Renal pelvis (tissue), 4 donors: ENCODE measurements around the gene CHMP1B. TPM values are rescaled to one million over a fixed set of nuclear protein-coding genes. Genes with fewer than 3 reads are reported as not detected.
"Not testable (repeated sequence)": the region's sequence is repeated elsewhere in the genome, so short reads cannot be mapped to it uniquely, and the experiment has no call there.

Experiments used
- DNase-seq: peaks from one replicate; pipeline ENCODE4 v3.0.0-alpha.2; 2013
- polyA plus RNA-seq, 3 donors: library from polyadenylated mRNA; unstranded; fragments of 120-200 nt; gene quantifications; one replicate each; pipeline ENCODE4 v1.2.1, GENCODE V29; 2013; ENCODE audit not compliant: insufficient read length in 3 of 3

The CHMP1B gene
- polyA plus RNA-seq, 3 donors = 44.5 to 47.3 (median 46.1) TPM

DNA sequence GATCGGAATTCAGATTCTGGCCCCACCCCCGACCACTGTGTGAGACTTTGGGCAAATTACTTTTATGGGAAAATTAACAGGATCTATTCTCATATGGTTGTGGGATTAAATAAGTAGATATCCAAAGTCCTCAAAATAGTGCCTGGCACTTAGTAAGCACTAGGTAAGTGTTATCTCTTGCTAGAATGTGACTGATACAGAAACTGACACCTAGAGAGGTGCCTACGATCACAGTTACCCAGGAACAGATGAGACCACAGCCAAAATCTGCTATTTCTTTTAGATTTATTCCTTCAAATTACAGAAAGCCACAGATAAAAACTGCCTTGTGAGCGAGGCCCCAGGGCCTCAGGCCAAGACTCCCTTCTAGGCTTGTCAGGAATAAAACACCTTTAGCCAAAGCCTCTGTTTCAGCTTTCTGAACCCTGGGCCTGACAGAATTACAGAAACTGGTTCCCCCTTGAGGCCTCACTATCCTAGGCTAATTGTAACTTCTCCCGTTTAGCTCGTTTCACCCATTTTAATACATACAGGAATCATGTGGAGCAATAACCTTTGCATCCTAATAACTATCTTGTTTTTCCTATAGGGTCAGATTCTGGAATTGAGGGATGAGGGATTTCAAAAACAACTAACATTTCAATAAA is 22.3 kb upstream of the CHMP1B start:
- no peak for DNase-seq

DNA sequence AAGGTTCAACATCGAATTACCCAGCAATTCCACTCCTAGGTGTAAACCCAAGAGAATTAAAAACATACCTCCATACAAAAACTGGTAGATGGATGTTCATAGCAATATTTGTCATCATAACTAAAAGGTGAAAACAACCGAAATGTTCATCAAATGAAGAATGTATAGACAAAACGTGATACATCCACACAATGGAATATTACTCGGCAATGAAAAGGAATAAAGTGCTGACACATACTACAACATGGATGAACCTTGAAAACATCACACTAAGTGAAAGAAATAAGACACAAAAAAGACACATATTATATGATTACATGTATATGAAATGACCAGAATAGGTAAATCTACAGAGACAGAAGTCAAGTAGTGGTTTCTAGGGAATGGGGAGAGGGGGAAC is 20.6 kb upstream of the CHMP1B start:
- DNase-seq = no peak

DNA sequence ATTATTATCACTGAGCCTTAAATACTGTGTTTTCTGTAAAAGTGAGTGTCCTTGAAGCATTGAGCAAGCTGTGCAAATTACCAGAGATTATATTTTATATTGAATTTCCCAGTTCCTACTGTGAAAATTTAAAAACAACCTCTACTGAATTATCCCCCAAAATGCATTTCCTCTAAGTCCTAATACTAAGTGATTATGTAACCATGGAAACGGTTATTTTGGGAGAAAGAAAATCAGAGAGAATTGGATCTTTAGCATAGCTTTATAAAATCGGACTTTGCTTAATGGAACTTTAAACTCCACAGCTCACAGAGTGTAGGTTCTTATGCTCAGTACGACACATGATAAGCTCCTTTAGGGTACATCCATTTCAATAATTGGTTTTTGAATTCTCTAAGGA is 19.3 kb upstream of the CHMP1B start:
- no peak for DNase-seq

DNA sequence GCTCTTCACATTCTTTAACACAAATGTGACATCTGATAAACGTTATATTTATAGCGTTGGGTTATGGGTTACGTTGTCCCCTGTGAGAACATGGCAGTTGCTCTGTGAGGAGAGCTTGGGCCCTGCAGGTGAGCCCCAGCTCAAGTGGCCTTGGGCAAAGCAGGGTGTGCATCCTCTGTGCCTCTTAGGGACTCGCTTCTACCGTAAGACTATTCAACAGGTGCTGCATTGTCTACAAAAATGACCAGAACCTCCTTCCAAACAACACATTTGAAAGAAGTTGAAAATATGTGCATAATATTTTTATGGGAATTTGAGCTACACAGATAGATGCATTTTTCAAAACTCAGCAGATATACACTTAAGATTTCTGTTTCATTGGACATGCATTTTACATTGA is 16.4 kb upstream of the CHMP1B start:
- no peak for DNase-seq

DNA sequence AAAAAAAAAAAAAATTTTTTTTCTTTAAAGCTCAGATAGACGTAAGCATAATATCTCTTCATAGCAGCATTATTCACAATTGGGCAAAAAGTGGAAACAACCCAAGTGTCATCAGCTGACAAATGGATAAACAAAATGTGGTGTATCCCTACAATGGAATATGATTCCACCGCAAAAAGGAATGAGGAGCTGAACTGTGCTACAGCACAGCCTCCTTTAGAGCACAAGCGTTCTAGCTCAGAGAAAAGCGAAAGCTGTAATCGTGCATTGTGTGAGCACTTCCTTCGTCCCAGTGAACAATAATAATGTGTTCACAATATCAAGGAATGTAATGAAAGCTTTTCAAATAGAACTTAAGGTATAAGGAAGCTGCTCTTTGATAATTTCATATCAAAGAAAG is 11.7 kb upstream of the CHMP1B start:
- no peak for DNase-seq

DNA sequence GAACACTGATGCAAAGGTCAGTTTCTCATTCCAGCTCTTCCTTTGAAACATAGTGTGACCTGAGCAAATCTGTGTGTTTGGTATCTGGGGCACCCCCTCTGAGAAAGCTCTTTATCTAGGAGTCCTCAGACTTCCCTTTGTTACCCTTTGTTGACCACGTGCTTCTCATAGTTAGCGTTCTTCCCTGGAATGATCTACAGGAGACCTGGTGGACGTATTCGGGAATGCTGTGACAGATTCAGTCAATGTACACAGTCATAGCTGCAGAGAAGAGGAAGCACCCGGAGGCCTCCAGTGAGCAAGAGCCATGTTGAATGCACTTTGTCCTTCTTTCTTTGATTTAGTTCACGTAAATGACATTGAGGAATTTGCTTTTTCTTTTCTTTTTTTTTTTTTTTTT is 10.7 kb upstream of the CHMP1B start:
- DNase-seq = no peak

DNA sequence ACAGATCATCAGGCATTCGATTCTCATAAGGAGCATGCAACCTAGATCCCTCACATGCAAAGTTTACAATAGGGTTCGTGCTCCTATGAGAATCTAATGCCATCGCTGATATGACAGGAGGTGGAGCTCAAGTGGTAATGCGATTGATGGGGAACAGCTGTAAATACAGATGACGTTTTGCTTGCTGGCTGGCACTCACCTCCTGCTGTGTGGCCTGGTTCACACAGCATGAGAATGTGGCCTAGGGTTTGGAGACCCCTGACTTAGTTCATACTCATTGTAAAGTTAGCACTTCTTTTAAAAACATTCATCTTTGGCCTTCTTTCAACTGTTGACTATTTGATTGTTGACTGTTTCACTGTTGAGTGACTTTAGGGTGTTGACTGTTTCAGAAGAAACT is 8.7 kb upstream of the CHMP1B start:
- DNase-seq = no peak

DNA sequence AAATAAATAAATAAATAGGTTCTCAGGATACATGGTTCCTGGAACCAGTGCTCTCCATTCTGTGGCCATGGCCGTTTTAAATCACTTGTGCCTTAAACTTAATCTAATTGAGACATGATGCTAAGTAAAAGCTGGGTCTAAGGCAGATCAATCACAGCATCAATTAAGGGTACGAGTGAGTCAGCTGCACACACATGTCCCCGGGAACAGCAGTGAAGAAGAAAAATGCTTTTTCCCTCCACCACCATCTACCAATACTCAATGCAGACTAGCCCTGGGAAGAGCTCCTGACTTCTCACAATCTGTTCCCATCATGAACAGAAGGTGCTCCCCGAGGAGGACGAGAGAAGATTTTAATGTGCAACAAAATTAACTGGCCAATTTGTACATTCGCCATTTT is 6.8 kb upstream of the CHMP1B start:
- DNase-seq = no peak

DNA sequence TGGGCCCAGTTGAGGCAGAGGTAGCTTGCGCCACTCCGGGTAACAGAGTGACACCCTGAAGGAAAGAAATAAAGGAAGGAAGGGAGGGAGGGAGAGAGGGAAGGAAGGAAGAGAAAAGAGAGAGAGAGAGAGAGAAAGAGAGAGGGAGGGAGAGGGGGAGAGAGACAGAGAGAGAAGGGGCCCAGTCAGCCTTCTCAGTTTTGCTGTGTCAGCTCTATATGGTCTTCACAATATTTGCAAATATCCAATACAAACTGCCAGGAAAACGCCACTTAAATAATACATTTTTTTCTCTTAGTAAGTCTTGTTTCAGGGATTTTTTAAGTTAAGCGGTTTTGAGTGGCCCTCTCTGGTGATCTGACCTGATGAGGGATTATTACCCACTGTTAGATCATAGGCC is 5.6 kb upstream of the CHMP1B start:
- DNase-seq = no peak

DNA sequence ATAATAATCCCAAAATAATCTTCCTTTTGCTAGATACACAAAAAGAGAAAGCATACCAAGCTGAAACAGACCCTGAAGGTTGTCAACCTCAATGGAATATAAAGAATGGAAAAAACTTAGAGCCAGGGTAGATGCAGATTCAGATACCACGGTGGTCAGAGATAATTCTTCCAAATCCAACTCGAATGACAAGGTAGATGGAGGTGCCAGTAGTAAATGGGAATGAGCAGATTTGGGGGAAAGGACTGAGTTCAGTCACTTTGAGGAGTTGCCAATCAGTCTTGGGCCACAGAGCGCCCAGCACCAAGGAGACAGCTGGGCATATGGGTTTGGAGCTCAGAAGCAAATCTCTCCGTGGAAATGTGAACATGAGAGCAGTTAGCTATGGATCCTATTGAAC is 3.4 kb upstream of the CHMP1B start:
- DNase-seq = no peak

DNA sequence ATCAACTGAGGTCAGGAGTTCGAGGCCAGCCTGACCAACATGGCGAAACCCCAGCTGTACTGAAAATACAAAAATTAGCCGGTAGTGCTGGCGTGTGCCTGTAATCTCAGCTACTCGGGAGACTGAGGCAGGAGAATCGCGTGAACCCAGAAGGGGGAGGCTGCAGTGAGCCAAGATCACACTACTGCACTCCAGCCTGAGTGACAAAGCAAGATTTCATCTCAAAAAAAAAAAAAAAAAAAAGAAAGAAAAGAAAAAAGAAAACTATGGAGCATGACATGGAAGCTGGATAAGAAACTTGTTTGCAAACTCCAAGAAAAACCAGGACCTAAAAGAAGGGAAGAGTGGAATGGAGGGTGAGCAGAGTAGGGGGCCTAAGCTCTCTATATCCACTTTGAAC is 1.9 kb upstream of the CHMP1B start:
- no peak for DNase-seq

DNA sequence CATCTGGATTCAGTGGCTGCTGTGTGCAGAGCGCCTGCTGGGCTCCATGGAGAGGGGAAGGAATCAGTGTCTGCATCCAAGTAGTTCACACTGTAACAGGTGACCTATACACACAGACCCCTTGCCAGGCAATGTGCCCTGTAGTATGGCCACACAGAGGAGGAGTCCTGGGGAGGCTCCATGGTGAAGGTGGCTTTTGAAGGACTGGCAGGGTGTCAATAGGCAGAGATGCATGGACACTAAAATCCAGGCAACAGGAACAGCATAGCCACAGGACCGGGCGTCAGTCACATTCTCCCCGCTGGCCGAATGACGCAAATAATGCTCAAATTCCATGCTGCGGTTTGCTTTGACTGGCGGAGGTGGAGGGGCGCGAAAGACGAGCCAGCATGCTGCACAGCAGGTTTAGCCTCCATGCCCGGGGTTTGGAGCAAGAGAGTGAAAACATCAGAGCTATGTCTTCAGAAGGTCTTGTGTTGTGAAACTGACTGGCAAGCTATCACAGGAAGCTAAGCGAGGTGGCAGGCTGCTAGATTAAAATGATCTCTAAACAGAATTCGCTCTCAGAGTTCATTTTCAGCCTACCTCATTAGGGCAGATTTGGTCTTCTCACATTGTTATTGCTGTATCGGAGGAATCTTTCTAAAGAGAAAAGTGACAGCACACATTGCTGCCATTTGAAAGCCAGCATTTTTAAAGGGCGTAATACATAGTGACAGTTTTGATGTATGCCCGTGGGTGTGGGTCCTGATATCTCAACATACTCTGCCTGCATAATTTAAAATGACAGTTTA is 1.2 kb upstream of the CHMP1B start:
- DNase-seq = peak; percentile 69

DNA sequence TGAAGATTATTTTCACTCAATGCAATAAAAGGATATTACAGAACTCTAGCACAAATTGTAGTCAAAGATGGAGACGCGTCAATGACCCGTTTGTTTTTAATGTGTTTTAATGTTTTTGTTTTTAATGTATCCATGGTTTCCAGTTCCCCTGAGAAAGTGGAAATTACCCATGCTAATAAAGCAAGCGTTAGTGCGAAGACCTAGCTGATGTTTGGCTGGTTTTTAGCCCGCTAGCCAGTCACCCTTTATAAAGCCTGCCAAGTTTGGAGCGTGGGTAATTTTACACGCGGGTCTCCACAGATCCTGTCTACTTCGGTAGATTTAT is 430 bp upstream of the CHMP1B start:
- peak; percentile 60 for DNase-seq

DNA sequence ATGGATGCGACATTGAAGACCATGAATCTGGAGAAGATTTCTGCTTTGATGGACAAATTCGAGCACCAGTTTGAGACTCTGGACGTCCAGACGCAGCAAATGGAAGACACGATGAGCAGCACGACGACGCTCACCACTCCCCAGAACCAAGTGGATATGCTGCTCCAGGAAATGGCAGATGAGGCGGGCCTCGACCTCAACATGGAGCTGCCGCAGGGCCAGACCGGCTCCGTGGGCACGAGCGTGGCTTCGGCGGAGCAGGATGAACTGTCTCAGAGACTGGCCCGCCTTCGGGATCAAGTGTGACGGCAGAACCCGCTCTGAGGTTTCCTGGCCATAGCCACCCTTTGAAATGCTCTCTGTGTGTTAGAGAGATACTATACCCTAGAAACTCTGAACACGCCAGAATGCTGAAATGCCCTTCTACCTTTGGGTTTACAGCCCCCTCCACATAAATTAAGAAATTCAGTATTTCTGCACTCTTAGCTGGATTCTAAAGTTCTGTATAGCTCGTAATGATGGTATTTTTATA is 659 bp downstream of the CHMP1B start:
- peak; percentile 33 for DNase-seq

DNA sequence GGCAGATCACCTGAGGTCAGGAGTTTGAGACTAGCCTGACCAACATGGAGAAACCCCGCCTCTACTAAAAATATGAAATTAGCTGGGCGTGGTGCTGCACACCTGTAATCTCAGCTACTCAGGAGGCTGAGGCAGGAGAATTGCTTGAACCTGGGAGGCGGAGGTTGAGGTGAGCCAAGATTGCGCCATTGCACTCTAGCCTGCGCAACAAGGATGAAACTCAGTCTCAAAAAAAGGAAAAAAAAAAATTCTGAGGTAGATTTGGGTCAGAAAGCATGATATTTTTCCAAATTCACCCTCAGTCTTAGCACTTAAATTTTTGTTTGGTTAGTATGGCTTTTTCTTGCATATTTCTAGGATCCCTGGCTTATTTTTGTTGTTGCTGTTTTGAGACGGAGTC is 3.3 kb downstream of the CHMP1B start:
- not testable (repeated sequence) for DNase-seq

DNA sequence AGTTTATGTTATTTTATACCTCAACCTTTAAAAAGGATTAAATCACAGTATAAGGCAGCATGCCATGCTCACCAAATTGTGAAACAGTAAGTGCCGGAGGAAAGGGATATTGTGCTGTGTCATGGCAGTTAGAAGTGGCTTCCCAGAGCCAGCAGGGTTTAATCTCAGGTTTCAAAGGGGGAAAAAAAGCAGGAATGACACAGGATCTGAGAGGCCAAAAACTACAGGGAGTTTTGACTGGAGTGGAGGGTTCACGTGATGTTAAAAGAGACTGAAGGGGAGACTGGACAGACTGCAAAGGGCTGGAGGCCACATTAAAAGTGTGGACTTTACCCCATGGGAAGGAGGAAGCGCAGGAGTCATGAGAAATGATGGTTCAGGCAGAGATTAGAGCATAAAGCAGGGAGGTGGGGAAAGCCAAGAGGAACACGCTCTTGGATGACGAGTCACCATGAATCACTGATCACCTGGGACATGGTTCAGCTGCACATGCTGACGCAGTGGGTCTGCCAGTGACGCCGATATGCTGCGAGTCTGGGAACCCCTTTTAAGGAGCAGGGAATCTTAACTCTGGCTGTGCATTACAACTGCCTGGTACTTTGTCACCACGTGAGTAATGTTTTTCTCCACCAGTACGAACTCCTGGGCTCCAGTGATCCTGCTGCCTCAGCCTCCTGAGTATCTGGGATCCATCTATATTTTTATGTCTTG is 6.1 kb downstream of the CHMP1B start:
- DNase-seq = peak; percentile 70

DNA sequence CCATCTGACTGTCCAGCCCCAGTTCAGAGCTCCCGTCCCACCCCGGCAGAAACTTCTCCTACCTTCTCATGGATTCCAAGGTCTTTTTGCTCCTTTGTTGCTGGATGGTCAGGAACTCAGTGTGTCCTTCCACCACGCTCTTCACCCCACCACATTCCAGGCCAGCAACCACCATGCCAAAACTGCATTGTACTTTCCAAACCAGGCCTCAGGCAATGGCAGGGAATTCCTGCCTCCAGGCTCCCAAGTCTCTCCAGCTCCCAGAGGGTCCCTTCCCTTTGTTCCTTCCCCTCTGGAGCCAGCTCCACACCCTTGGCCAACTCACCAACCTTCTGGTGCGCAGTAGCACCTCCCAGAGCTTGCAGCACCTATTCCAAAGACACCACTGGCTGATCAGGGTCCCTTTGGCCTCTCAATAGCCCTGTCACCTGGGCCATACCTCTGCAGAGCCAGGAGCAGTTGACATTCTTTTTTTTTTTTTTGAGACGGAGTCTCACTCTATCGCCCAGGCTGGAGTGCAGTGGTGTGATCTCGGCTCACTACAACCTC is 8.1 kb downstream of the CHMP1B start:
- no peak for DNase-seq

DNA sequence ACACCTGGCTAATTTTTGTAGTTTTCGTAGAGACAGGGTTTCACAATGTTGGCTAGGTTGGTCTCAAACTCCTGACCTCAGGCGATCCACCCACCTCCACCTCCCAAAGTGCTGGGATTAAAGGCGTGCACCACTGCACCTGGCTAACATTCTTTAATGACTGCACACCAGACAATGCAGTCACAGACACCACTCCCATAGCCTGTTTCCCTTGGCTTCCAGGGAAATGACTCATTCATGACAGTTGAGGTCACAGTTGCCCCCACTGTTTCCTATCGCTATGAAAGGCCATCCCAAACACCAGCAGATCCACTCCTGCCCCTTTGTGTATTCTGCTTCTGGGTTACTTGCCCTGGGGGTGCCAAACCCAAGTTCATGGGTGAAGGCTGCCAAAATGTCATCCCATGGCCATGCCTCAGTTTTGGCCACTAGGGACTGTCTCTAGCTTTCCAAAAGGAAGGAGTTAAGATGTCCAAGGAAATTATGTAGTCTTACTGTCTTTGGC is 8.7 kb downstream of the CHMP1B start:
- no peak for DNase-seq

DNA sequence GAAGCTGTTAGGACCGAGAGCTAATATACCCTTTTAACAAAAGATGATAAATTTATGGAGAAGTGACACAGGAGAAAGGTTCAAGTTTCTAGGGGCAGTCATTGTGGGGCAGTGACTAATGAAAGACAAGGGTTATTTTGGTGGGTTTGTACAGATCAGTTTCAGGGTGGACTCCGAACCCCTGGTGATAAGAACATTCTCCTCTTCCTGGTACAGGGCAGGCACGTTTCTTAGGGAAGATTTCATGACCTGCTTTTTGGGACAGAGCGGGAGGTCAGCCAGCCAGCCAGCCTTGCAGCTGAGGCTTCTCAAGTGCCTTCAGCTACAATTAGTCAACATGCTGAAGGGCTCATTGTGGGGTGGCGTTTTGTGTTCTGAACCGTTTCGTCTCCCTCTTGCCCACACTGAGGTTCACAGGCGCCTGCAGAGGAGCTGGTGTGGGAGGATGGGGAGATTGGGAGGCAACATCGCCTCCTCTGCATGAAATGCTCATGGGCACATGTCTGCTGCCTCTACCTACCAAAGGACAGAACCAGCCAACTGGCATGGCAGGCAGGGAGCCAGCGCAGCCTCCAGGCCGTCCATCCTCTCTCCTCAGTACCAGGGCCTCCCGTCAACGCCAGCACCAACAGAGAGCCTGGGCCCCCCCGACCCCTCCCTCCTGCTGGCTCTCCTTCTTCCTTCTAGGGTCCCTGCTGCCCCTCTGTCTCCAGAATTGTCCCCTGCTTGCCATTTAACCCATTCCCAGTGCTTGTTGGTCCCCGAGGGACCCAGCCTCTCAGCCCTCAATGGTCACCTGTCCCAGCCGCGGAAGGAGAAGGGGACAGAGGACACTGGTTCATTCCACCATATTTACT is 9.6 kb downstream of the CHMP1B start:
- no peak for DNase-seq

DNA sequence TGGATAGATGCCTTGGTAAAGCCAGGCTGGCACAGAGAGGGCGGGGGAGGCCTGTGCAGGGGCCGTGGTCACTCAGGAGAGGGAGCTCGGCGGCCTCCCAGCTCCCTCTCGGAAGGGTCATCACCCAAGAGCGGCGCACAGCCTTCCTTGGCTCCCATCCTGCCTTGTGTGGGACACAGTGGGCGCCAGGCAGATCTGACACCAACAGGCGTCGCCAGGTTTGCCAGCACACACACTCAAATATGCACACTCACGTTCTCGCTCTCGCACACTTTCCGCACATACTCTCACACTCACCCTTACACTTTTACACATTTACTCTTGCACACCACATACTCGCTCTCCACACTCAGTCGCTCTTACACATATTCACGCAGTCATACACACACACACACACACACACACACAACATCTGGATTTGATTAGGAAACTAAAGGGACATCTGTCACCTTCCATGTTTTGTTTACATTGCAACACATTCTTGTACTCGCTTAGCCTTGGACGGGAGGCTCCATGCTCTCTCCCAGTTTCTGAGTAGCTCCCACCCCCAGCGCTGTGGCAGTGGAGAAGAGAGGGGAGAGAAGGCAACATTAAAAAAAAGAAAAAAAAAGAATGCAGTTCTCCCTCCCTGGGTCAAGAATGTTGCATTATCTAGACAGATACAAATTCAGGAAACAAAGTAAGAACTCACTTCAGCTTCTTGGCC is 10.5 kb downstream of the CHMP1B start:
- no peak for DNase-seq
